Measurements from ENCODE around the gene HSDL2.

The HSDL2 gene

GRCh38 chr9:112462855-112463254 lies 82.9 kb downstream of the HSDL2 start:
- DNase-seq, result no peak

GRCh38 chr9:112465352-112465751 lies 85.4 kb downstream of the HSDL2 start:
- DNase-seq, result no peak

- DNase-seq, result no peak
Measured at GRCh38 chr9:112472996-112473395, 93.1 kb downstream of the HSDL2 start.

GRCh38 chr9:112473986-112474385 lies 94.1 kb downstream of the HSDL2 start:
- DNase-seq, result no peak

- DNase-seq, result no peak
Measured at GRCh38 chr9:112475318-112475717, 95.4 kb downstream of the HSDL2 start.

- DNase-seq, result no peak
Measured at GRCh38 chr9:112477330-112477729, 97.4 kb downstream of the HSDL2 start.

- DNase-seq, result no peak
Measured at GRCh38 chr9:112479221-112479620, 99.3 kb downstream of the HSDL2 start.

GRCh38 chr9:112484607-112485006 lies 104.7 kb downstream of the HSDL2 start:
- no peak for DNase-seq

GRCh38 chr9:112485574-112485973 lies 105.7 kb downstream of the HSDL2 start:
- DNase-seq, result no peak

- DNase-seq, result peak; percentile 70
Measured at GRCh38 chr9:112486221-112487007, 106.5 kb downstream of the HSDL2 start, which contains the start of gene KIAA1958. Gene KIAA1958, plus strand, starts transcription at chr9:112486827. Its CDS starts 87,254 bp downstream, at chr9:112574081.

GRCh38 chr9:112487008-112487798 lies 107.3 kb downstream of the HSDL2 start:
- DNase-seq, result peak; percentile 32

GRCh38 chr9:112487799-112488340 lies 108.0 kb downstream of the HSDL2 start:
- DNase-seq, result no peak

- no peak for DNase-seq
Measured at GRCh38 chr9:112489039-112489546, 109.2 kb downstream of the HSDL2 start.

GRCh38 chr9:112489876-112490666 lies 110.2 kb downstream of the HSDL2 start:
- DNase-seq, result no peak

- no peak for DNase-seq
Measured at GRCh38 chr9:112493393-112494137, 113.7 kb downstream of the HSDL2 start.

GRCh38 chr9:112494153-112494552 lies 114.2 kb downstream of the HSDL2 start:
- DNase-seq, result no peak

GRCh38 chr9:112495614-112496013 lies 115.7 kb downstream of the HSDL2 start:
- no peak for DNase-seq

- no peak for DNase-seq
Measured at GRCh38 chr9:112496074-112496722, 116.3 kb downstream of the HSDL2 start.

- no peak for DNase-seq
Measured at GRCh38 chr9:112500842-112501241, 120.9 kb downstream of the HSDL2 start.

GRCh38 chr9:112501287-112501686 lies 121.4 kb downstream of the HSDL2 start:
- no peak for DNase-seq

Measured in T1000 (cell line).